GM23338 (cell line): ENCODE measurements around the gene RPTOR. TPM values are rescaled to one million over a fixed set of nuclear protein-coding genes. Genes with fewer than 3 reads are reported as not detected.

Experiments used
- ATAC-seq: fragments of 200-7000 bp; cut with Tn5 transposase; 3 replicates; pipeline ENCODE4 v1.9.1; 2020
- DNase-seq: peaks from one replicate; pipeline ENCODE4 v3.0.0-alpha.2; 2015; ENCODE audit warnings: low spot score
- H2AFZ ChIP-seq: fragments of 200-600 bp; sonication (generic); 2 replicates; pipeline ENCODE4 v1.8.0; 2016; ENCODE audit warnings: antibody characterized with exemption, mild to moderate bottlenecking, moderate library complexity
- H3F3A ChIP-seq: fragments of 200-600 bp; sonication (generic); replicated peaks from 2 replicates; pipeline ENCODE4 v1.8.0; 2017; ENCODE audit warnings: antibody characterized with exemption, mixed run types, low read depth
- H3K27ac ChIP-seq: fragments of 200-600 bp; sonication (generic); 2 replicates; pipeline ENCODE4 v1.6.1; 2016; ENCODE audit warnings: low read depth
- H3K27me3 ChIP-seq: fragments of 200-600 bp; sonication (generic); 2 replicates; pipeline ENCODE4 v1.8.0; 2016; ENCODE audit warnings: mild to moderate bottlenecking, mixed run types, moderate library complexity; ENCODE audit not compliant: insufficient read depth
- H3K36me3 ChIP-seq: fragments of 200-600 bp; sonication (generic); 2 replicates; pipeline ENCODE4 v1.8.0; 2016; ENCODE audit warnings: mild to moderate bottlenecking; ENCODE audit not compliant: insufficient read depth
- H3K4me1 ChIP-seq: fragments of 200-600 bp; sonication (generic); 2 replicates; pipeline ENCODE4 v1.8.0; 2016; ENCODE audit warnings: mild to moderate bottlenecking, moderate library complexity; ENCODE audit not compliant: insufficient read depth
- H3K4me2 ChIP-seq: fragments of 200-600 bp; sonication (generic); 2 replicates; pipeline ENCODE4 v1.7.1; 2017; ENCODE audit warnings: mixed run types
- H3K4me3 ChIP-seq: fragments of 200-600 bp; sonication (generic); 2 replicates; pipeline ENCODE4 v1.6.1; 2016; ENCODE audit warnings: mixed run types
- H3K79me2 ChIP-seq: fragments of 200-600 bp; sonication (generic); replicated peaks from 2 replicates; pipeline ENCODE4 v1.8.0; 2017; ENCODE audit warnings: mild to moderate bottlenecking; ENCODE audit not compliant: insufficient read depth
- H3K9me2 ChIP-seq: fragments of 200-600 bp; sonication (generic); 2 replicates; pipeline ENCODE4 v1.8.0; 2017; ENCODE audit not compliant: insufficient read depth
- H4K20me1 ChIP-seq: fragments of 200-600 bp; sonication (generic); replicated peaks from 2 replicates; pipeline ENCODE4 v1.8.0; 2017; ENCODE audit warnings: mild to moderate bottlenecking; ENCODE audit not compliant: insufficient read depth
- H3K27ac Mint-ChIP-seq: 2 replicates; pipeline ENCODE4 v1.8.0; 2020; ENCODE audit warnings: inconsistent platforms, mild to moderate bottlenecking, moderate library complexity, mixed read lengths
- H3K27me3 Mint-ChIP-seq: 3 replicates; pipeline ENCODE4 v1.8.0; 2022; ENCODE audit warnings: low read depth, mild to moderate bottlenecking, moderate library complexity, mixed read lengths, inconsistent platforms; ENCODE audit not compliant: insufficient read depth, poor library complexity
- H3K36me3 Mint-ChIP-seq: 3 replicates; pipeline ENCODE4 v1.8.0; 2021; ENCODE audit warnings: low read depth, mild to moderate bottlenecking, inconsistent platforms, moderate library complexity, mixed read lengths
- H3K4me1 Mint-ChIP-seq: 3 replicates; pipeline ENCODE4 v1.8.0; 2020; ENCODE audit warnings: mild to moderate bottlenecking, inconsistent platforms, mixed read lengths
- H3K4me3 Mint-ChIP-seq: 3 replicates; pipeline ENCODE4 v1.8.0; 2021; ENCODE audit warnings: moderate library complexity, mild to moderate bottlenecking, inconsistent platforms, mixed read lengths
- H3K9me3 Mint-ChIP-seq: 3 replicates; pipeline ENCODE4 v1.8.0; 2020; ENCODE audit warnings: moderate library complexity, mild to moderate bottlenecking, inconsistent platforms, mixed read lengths
- EZH2 ChIP-seq: fragments of 200-600 bp; sonication (generic); IDR thresholded peaks from one replicate; pipeline ENCODE4 v1.8.0; 2017; ENCODE audit warnings: antibody characterized with exemption, mild to moderate bottlenecking, low read depth; ENCODE audit not compliant: unreplicated experiment
- EZH2phosphoT487 ChIP-seq: fragments of 200-600 bp; sonication (generic); IDR thresholded peaks from one replicate; pipeline ENCODE4 v1.8.1; 2018; ENCODE audit warnings: antibody characterized with exemption; ENCODE audit not compliant: unreplicated experiment
- JUNB ChIP-seq: IDR thresholded peaks from one replicate; pipeline ENCODE4 v1.6.1; 2016; ENCODE audit warnings: antibody characterized with exemption; ENCODE audit not compliant: unreplicated experiment
- NANOG ChIP-seq: IDR thresholded peaks from 2 replicates; pipeline ENCODE4 v1.6.1; 2016; ENCODE audit warnings: antibody characterized with exemption, borderline replicate concordance
- STAT1 ChIP-seq: IDR thresholded peaks from one replicate; pipeline ENCODE4 v1.6.1; 2016; ENCODE audit warnings: antibody characterized with exemption; ENCODE audit not compliant: unreplicated experiment
- ZNF331 ChIP-seq: fragments of 250-450 bp; sonication (Bioruptor Pico); IDR thresholded peaks from 2 replicates; pipeline ENCODE4 v1.5.0; 2020; ENCODE audit warnings: low read depth, mild to moderate bottlenecking, moderate library complexity
- polyA plus RNA-seq: library from polyadenylated mRNA; unstranded; fragments of >200 nt; fragmentation: Nextera tagmentation; extraction: Ambion mirVana; gene quantifications from 2 replicates; pipeline ENCODE4 v1.2.1, GENCODE V29; 2016
- total RNA-seq: library from RNA; depleted of rRNA; stranded (reverse); fragments of >200 nt; shearing (Covaris generic); gene quantifications from 2 replicates; pipeline ENCODE4 v1.2.3, GENCODE V29; 2014
- TF ChIP-seq, protein P1 (sequence below): IDR thresholded peaks from one replicate; pipeline ENCODE4 v1.6.1; 2018; ENCODE audit warnings: antibody characterized with exemption; ENCODE audit not compliant: unreplicated experiment

Gene RPTOR
- total and polyA plus RNA-seq, 2 experiments from 2014 or later, result 9.5 to 38.0 TPM

DNA sequence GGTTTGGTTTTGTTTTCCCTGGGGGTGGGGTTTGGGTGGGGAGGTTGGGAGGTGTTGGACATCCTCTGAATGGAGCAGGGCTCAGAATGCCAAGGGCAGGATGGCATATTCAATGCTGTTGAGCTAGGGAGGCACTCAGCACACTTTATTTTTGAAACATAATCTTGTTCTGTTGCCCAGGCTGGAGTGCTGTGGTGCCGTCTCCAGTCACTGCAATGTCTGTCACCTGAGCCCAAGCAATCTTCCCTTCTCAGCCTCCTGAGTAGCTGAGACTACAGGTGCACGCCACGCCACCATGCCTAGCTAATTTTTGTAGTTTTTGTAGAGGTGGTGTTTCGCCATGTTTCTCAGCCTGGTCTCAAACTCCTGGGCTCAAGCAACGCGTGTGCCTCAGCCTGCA lies 186.1 kb downstream of the RPTOR start:
- H3K27me3 Mint-ChIP-seq, result peaks cover 8% of the 10 kb centered on the region

DNA sequence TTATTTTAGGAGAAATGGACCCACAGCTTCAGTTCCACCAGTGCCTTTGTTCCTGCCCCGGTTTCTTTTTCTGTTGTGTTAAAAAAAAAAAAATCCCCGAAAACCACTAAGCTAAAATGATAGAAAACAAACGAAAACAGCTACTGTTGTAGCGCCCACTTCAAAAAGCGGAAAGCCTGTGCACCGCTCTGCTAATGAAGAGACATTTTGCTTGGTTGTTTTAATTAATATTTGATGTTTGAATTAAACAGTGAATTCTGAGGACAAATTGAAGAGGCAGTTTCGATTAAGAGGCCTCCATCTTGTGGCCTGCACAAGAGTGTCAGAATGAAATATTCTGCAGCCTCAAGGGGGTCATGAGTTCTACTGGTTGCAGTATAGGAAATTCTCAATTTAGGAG lies 186.7 kb downstream of the RPTOR start:
- Histone ChIP-seq H3K9me2 (no peaks in the 10 kb centered on the region), H3K36me3 (no peaks in the 10 kb centered on the region), H3F3A (no peaks in the 10 kb centered on the region), H4K20me1 (no peaks in the 10 kb centered on the region; the same call in 1 of the 2 replicates), H3K79me2 (0 out of 2 replicates have a peak, but pooled peaks cover 13% of the 10 kb centered on the region), H2AFZ (no peak overlapping the region), H3K4me3 (no peak overlapping the region), H3K4me2 (no peak overlapping the region), H3K4me1 (no peaks in the 10 kb centered on the region), H3K27me3 (no peaks in the 10 kb centered on the region), H3K27ac (no peak overlapping the region)
- Mint-ChIP-seq H3K27me3 (peaks cover 8% of the 10 kb centered on the region), H3K9me3 (no peaks in the 10 kb centered on the region), H3K27ac (no peak overlapping the region; the same call in 1 of the 2 replicates), H3K36me3 (peaks cover 4% of the 10 kb centered on the region; the same call in 1 of the 3 replicates), H3K4me3 (no peak overlapping the region), H3K4me1 (peaks cover 23% of the 10 kb centered on the region)
- TF ChIP-seq STAT1 (no peak), EZH2 (no peak)
- ATAC-seq (no peak), DNase-seq (no peak)

More for the DNA sequence above, 186.1 kb downstream of the RPTOR start:
- no peaks in the 10 kb centered on the region for H3K27me3 ChIP-seq
- no peaks in the 10 kb centered on the region for H3K9me2 ChIP-seq
- H2AFZ ChIP-seq, result no peak overlapping the region
- Mint-ChIP-seq H3K9me3 (no peaks in the 10 kb centered on the region), H3K4me1 (peaks cover 23% of the 10 kb centered on the region), H3K4me3 (no peak overlapping the region), H3K27ac (no peak overlapping the region), H3K36me3 (peaks cover 4% of the 10 kb centered on the region; the same call in 1 of the 3 replicates)
- H3K4me1 ChIP-seq, result no peaks in the 10 kb centered on the region
- H3K36me3 ChIP-seq, result no peaks in the 10 kb centered on the region
- no peak for TF ChIP-seq JUNB
- 0 out of 2 replicates have a peak, but pooled peaks cover 16% of the 10 kb centered on the region for H3K79me2 ChIP-seq
- ATAC-seq, result no peak
- H3K4me3 ChIP-seq, result no peak overlapping the region
- H3F3A ChIP-seq, result no peaks in the 10 kb centered on the region
- H3K27ac ChIP-seq, result no peak overlapping the region
- H3K4me2 ChIP-seq, result no peak overlapping the region
- no peak for DNase-seq
- H4K20me1 ChIP-seq, result peaks cover 4% of the 10 kb centered on the region; the same call in 1 of the 2 replicates

DNA sequence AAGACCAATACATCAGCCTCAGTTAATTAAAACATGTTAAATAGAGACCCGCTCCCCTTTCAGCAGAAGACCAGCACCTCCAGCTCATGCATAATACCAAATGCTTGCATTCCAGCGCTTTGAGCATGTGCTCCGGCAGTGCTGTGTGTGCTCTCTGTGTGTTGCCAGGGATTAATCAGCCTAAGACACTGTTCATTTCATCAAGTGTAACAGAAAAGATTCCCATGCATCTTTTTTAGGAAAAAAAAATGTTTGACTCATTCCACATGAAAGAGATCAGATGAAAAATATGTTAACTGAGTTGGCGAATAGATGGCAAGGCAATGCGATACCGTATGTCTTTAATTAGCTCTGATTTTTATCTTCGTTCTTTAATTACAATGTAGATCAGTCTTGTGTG lies 187.6 kb downstream of the RPTOR start:
- TF ChIP-seq NANOG, result no peak
- no peak for TF ChIP-seq EZH2phosphoT487
- TF ChIP-seq, protein P1, sequence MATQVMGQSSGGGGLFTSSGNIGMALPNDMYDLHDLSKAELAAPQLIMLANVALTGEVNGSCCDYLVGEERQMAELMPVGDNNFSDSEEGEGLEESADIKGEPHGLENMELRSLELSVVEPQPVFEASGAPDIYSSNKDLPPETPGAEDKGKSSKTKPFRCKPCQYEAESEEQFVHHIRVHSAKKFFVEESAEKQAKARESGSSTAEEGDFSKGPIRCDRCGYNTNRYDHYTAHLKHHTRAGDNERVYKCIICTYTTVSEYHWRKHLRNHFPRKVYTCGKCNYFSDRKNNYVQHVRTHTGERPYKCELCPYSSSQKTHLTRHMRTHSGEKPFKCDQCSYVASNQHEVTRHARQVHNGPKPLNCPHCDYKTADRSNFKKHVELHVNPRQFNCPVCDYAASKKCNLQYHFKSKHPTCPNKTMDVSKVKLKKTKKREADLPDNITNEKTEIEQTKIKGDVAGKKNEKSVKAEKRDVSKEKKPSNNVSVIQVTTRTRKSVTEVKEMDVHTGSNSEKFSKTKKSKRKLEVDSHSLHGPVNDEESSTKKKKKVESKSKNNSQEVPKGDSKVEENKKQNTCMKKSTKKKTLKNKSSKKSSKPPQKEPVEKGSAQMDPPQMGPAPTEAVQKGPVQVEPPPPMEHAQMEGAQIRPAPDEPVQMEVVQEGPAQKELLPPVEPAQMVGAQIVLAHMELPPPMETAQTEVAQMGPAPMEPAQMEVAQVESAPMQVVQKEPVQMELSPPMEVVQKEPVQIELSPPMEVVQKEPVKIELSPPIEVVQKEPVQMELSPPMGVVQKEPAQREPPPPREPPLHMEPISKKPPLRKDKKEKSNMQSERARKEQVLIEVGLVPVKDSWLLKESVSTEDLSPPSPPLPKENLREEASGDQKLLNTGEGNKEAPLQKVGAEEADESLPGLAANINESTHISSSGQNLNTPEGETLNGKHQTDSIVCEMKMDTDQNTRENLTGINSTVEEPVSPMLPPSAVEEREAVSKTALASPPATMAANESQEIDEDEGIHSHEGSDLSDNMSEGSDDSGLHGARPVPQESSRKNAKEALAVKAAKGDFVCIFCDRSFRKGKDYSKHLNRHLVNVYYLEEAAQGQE, result no peak
- TF ChIP-seq ZNF331, result no peak
- DNase-seq, result no peak
- Mint-ChIP-seq H3K36me3 (peaks cover 2% of the 10 kb centered on the region; the same call in 1 of the 3 replicates), H3K27me3 (peaks cover 4% of the 10 kb centered on the region), H3K9me3 (no peaks in the 10 kb centered on the region), H3K4me1 (peaks cover 24% of the 10 kb centered on the region), H3K4me3 (no peak overlapping the region), H3K27ac (no peak overlapping the region)
- no peaks in the 10 kb centered on the region for H3F3A ChIP-seq
- no peaks in the 10 kb centered on the region for H3K9me2 ChIP-seq
- H2AFZ ChIP-seq, result no peak overlapping the region
- H3K4me3 ChIP-seq, result no peak overlapping the region
- H3K27ac ChIP-seq, result no peak overlapping the region
- H3K4me2 ChIP-seq, result no peak overlapping the region
- no peaks in the 10 kb centered on the region for H3K27me3 ChIP-seq
- peak; percentile 54 for ATAC-seq
- H4K20me1 ChIP-seq, result peaks cover 2% of the 10 kb centered on the region; the same call in 1 of the 2 replicates
- 0 out of 2 replicates have a peak, but pooled peaks cover 11% of the 10 kb centered on the region for H3K79me2 ChIP-seq
- H3K36me3 ChIP-seq, result no peaks in the 10 kb centered on the region
- H3K4me1 ChIP-seq, result no peaks in the 10 kb centered on the region
